Stimulated activated CD8-positive, alpha-beta memory T cell treated with anti-CD3 and anti-CD28 coated beads, Interleukin-4, amount 100 ng/mL, for 24 hours (primary cell): ENCODE measurements around the gene CLNK.
"Not testable (repeated sequence)": the region's sequence is repeated elsewhere in the genome, so short reads cannot be mapped to it uniquely, and the experiment has no call there.

ENCODE experiments used
- DNase-seq: peaks from one replicate; pipeline ENCODE4 v3.0.0-alpha.2; 2020; ENCODE audit warnings: low read depth

The CLNK gene

DNA sequence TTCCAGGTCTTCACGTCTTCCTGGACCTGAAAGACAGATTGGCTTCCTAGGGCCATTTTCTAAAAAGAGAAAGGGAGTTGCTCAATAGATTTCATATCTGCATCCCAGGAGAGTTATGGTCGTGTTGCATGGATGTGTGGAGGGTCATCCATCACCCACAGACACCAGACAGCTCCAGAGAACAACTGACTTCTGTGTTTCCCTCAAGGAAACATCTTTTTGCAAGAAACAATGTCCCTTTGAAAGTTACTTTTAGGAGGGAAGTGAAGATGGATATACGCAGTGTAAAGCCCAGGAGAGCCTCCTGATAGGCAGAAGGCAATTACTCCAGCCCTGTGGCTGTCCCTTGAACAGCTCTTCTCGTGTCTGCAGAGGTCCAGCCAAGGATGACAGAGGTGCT is 108.3 kb downstream of the CLNK start:
- no peak for DNase-seq

DNA sequence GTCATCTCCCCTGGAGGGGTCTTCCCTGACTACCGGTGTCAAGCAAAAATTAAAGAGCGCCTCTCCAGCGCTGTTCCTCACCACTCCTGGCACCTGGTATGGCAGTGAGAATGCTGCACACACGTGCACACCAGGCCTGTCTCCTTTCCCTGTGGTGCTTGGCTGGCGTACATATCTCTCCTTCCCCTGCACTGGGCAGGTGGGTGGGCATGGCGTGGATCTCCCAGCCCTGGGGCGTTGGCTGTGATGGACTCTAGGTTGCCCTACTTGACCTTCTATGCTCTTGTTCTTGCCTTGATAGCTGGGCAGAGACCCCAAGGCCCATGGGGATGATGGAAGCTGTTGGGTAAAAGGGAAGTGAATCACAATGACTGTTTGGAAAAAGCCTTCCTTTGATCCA is 109.2 kb downstream of the CLNK start:
- no peak for DNase-seq

GRCh38 chr4:10574553-10574952 is 110.0 kb downstream of the CLNK start:
- DNase-seq = not testable (repeated sequence)

GRCh38 chr4:10571909-10572308 is 112.7 kb downstream of the CLNK start:
- DNase-seq = no peak

DNA sequence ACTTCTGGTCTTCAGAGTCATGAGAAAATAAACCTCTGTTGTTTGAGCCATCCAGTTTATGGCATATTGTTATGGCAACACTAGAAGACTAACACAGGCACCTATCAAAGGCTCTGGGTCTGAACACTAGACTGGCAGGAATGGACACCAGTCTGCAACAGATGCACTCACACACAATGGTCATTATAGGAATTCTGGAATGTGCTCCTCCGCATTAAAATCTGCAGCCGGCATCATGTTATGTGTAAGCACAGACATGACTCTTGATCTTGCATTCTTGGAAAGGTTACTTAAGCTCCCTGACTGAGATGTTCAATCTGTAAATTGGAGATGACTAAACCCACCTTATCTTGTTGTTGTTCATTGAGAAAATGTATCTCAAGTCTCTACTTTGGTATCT is 115.1 kb downstream of the CLNK start:
- DNase-seq = no peak

DNA sequence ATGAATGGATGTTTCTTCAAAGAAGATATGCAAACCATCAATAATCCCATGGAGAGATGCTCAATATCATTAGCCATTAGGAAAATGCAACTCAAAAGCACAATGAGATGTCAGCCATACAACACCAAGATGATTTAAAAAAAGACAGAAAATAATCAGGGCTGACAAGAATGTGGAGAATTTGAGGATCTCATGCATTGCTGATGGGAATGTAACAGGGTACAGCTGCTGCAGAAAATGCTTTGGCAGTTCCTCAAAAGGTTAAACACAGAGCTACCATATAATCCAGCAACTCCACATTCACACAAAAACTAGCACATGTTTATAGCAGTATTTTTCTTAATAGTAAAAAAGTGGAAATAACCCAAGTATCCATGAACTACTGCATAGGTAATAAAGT is 116.8 kb downstream of the CLNK start:
- no peak for DNase-seq

- no peak for DNase-seq
Measured at GRCh38 chr4:10565166-10565780, 119.3 kb downstream of the CLNK start.

DNA sequence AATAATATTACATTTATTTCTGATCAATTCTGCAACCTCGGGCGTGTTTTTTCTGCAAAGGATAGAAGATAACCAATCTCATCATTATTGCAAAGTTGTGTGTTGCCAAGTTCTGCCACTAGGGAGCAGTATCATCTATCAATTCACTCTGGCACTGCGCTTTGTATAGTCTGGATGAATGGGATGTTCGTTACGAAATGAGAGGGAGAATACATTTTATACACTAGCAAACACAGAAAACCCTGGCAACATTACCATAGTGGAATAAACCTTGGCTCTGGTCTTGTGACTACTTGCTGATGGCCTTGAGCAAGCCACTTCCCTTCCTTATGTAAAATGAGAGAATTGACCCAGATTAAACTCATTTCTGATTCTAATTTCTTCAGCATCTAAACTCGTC is 129.9 kb downstream of the CLNK start:
- no peak for DNase-seq

DNA sequence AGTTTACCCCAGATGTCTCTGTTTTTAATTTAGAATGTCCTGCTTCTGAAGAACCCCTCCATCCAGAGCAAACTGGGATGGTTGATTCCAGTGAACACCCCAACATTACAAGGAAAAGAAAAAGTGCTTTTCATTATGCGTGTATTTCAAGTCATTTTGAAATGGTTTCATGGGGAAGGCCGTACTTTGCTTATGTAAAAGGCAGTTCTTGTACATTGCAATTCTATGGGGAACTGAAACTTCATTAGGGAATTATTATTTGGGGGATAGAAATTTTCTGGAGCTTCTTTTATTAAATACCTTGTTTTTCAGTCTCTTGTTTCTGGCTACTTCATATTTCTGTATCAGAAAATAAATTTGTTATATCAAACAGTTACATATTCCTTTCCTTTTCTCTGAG is 130.4 kb downstream of the CLNK start:
- no peak for DNase-seq

DNA sequence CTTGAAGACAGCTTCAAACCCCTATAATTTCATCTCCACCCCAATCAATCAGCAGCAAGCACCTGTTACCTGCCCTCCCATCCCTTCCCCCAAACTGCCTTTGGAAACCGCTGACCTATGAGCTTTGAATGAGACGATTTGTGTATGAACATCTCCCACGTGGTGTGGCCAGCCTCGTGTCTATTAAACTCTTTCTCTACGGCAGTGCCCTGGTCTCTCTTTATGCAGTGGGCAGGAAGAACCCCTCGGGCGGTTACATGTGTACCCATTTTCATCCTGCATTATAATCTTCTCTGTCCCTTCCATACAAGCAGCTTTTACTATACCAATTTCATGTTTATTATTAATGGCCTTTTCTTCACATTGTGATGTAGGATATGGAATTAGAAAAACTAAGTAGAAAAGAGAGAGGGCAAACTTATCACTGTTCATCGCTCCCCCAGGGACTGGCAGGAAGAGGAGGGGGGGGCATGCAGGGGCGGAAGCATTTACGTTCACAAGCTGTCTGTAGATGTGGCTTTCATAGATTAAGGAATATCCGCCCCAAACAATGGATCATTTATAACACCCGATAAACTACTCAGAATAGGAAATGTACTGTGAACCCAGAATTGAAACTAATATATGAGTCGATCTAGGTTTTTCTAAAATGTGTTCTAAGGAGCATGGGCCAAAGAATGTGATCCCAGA is 131.8 kb downstream of the CLNK start:
- DNase-seq = no peak

GRCh38 chr4:10535912-10536311 is 148.7 kb downstream of the CLNK start:
- no peak for DNase-seq

GRCh38 chr4:10534820-10535219 is 149.7 kb downstream of the CLNK start:
- no peak for DNase-seq

GRCh38 chr4:10532155-10532554 is 152.4 kb downstream of the CLNK start:
- DNase-seq = no peak

- DNase-seq = no peak
Measured at GRCh38 chr4:10530137-10530786, 154.3 kb downstream of the CLNK start.

- DNase-seq = no peak
Measured at GRCh38 chr4:10529291-10530136, 155.1 kb downstream of the CLNK start.

DNA sequence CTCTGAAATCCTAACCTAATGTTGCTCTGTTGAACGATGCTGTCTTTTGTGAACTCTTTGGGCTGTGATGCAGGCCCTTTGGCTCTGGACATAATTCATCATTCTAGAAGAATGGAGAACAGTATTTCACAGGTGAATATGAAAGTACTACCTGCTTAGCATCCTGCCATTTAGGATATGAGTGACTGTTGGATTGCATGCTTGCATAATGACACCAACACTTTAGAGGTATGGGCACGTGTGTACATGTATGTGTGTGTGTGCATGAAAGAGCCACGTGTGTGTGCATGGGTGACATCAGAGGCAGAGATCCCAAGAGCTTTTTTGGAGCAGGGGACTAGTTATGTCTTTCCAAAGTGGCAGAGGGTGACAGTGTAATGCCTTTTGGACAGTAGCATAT is 157.1 kb downstream of the CLNK start:
- DNase-seq = no peak

- no peak for DNase-seq
Measured at GRCh38 chr4:10526429-10527222, 157.9 kb downstream of the CLNK start.

GRCh38 chr4:10524196-10524833 is 160.3 kb downstream of the CLNK start:
- DNase-seq = no peak

GRCh38 chr4:10521424-10521823 is 163.1 kb downstream of the CLNK start:
- DNase-seq = no peak

DNA sequence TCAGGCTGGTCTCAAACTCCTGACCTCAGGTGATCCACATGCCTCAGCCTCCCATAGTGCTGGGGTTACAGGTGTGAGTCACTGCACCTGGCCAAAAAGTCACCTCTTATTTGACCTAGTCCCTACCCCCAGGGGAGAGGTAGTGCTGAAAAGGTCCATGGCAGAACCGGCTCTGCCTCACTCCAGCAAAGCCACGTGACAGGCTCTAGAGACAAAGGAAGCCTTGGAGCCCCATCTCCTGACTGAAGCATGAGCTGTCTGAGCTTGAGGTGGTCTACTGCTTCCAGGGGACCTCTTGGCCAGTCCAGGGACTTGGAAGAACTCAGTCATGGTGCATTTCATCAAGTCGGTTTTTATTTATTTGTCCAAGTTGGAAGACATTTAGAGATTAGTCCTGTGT is 174.8 kb downstream of the CLNK start:
- no peak for DNase-seq

DNA sequence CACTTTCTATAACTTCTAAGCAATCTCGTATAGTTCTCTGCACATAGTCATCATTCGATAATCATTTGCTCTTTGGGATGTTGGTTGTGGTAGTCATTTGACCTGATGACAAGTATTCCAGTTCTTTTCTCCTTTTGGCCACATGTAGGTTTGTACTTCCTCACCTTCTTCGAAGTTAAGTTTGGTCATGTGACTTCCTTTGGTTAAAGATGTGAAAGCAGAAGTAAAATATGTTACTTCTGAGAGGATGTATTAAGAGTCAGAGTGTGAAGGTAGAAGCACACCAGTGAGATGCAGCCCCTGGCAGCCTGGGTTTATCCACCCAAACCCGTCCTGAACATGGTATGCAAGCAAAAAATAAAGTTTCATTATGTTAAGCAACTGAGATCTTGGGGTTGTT is 178.5 kb downstream of the CLNK start:
- DNase-seq = no peak
